CD4-positive, CD25-positive, alpha-beta regulatory T cell (primary cell): ENCODE results near the gene CMTM8. TPM values are rescaled to one million over a fixed set of nuclear protein-coding genes. Genes with fewer than 3 reads are reported as not detected.

Source experiments
- ATAC-seq, 2 donors: fragments of 150-1000 bp; cut with Tn5 transposase; one replicate each; pipeline ENCODE4 v1.10.0; 2021; ENCODE audit warnings: low read depth in 2 of 2, moderate number of reproducible peaks in 2 of 2, moderate library complexity in 1 of 2
- DNase-seq, 3 donors: peaks; one replicate each; pipeline versions ENCODE4 v3.0.0 to v3.0.0-alpha.2; 2012 to 2022; ENCODE audit warnings: mixed read lengths in 1 of 3
- H3K27ac ChIP-seq: one replicate; pipeline ENCODE4 v1.7.0; 2013; ENCODE audit warnings: mild to moderate bottlenecking, low read length; ENCODE audit not compliant: insufficient read depth, poor library complexity, severe bottlenecking
- H3K27me3 ChIP-seq: one replicate; pipeline ENCODE4 v1.7.0; 2013; ENCODE audit warnings: low read length; ENCODE audit not compliant: control insufficient read depth, insufficient read depth
- H3K36me3 ChIP-seq: one replicate; pipeline ENCODE4 v1.7.0; 2013; ENCODE audit warnings: mild to moderate bottlenecking, low read length, moderate library complexity; ENCODE audit not compliant: control insufficient read depth, insufficient read depth
- H3K4me1 ChIP-seq: 2 replicates; pipeline ENCODE4 v1.7.0; 2013; ENCODE audit warnings: mild to moderate bottlenecking, low read length; ENCODE audit not compliant: insufficient read depth, control insufficient read depth, poor library complexity, severe bottlenecking
- H3K4me3 ChIP-seq: one replicate; pipeline ENCODE4 v1.7.0; 2013; ENCODE audit warnings: low read depth, mild to moderate bottlenecking, low read length, moderate library complexity
- H3K9me3 ChIP-seq, 2 experiments: 1 replicate in 1 of 2; 2 replicates in 1 of 2; pipeline ENCODE4 v1.7.0; 2013; ENCODE audit warnings: low read length in 2 of 2, mild to moderate bottlenecking in 1 of 2, moderate library complexity in 1 of 2; ENCODE audit not compliant: control insufficient read depth in 2 of 2
- H3K27ac Mint-ChIP-seq, 3 donors: one replicate each; pipeline ENCODE4 v1.8.0; 2020 to 2022; ENCODE audit warnings: mild to moderate bottlenecking in 3 of 3, mixed read lengths in 3 of 3, moderate library complexity in 2 of 3
- H3K27me3 Mint-ChIP-seq: one replicate; pipeline ENCODE4 v1.8.0; 2022; ENCODE audit warnings: mild to moderate bottlenecking, mixed read lengths
- H3K36me3 Mint-ChIP-seq: one replicate; pipeline ENCODE4 v1.8.0; 2020; ENCODE audit warnings: mixed read lengths
- H3K4me1 Mint-ChIP-seq, 4 donors: one replicate each; pipeline ENCODE4 v1.8.0; 2020 to 2022; ENCODE audit warnings: mixed read lengths in 4 of 4, mild to moderate bottlenecking in 1 of 4
- H3K4me3 Mint-ChIP-seq, 4 donors: one replicate each; pipeline ENCODE4 v1.8.0; 2020 to 2022; ENCODE audit warnings: mild to moderate bottlenecking in 4 of 4, mixed read lengths in 4 of 4, moderate library complexity in 3 of 4
- H3K9me3 Mint-ChIP-seq, 7 donors: one replicate each; pipeline ENCODE4 v1.8.0; 2020 to 2022; ENCODE audit warnings: mixed read lengths in 7 of 7, mild to moderate bottlenecking in 3 of 7, moderate library complexity in 2 of 7
- polyA plus RNA-seq, 4 donors: library from polyadenylated mRNA; unstranded; fragments of 300-500 nt; fragmentation: Illumina TruSeq; gene quantifications; one replicate each; pipeline ENCODE4 v1.2.3, GENCODE V29; 2021
- total RNA-seq: library from RNA; stranded (reverse); gene quantifications from one replicate; pipeline ENCODE4 v1.2.3, GENCODE V29; 2022

Gene CMTM8
- total and polyA plus RNA-seq, 5 donors from 2014 or later = 5.8 to 14.6 (median 13.1) TPM

- H3K27ac Mint-ChIP-seq = no peak overlapping the region
- H3K27ac ChIP-seq = no peak overlapping the region
Measured at GRCh38 chr3:32257042-32257441, 18.6 kb downstream of the CMTM8 start.

GRCh38 chr3:32257641-32258438 is 19.4 kb downstream of the CMTM8 start:
- Mint-ChIP-seq H3K27me3 (peaks cover 4% of the 10 kb centered on the region), H3K36me3 (peaks cover 7% of the 10 kb centered on the region), H3K27ac (peak overlapping the region in 1 of 3 donors; percentile 33), H3K9me3 (peaks cover 0 to 5% (median 4%) of the 10 kb centered on the region in 7 donors), H3K4me3 (peak overlapping the region in 2 of 4 donors; percentile 6 to 22), H3K4me1 (peaks cover 7 to 22% (median 15%) of the 10 kb centered on the region in 4 donors)
- H3K36me3 ChIP-seq = no peaks in the 10 kb centered on the region
- DNase-seq (no peak), ATAC-seq (peak in 1 of 2 donors; percentile 60)
- H3K9me3 ChIP-seq = no peaks in the 10 kb centered on the region
- H3K27me3 ChIP-seq = no peaks in the 10 kb centered on the region
- no peak overlapping the region for H3K4me3 ChIP-seq
- H3K4me1 ChIP-seq = peaks cover 4% of the 10 kb centered on the region
- H3K27ac ChIP-seq = no peak overlapping the region

More at GRCh38 chr3:32257042-32257441, 18.6 kb downstream of the CMTM8 start:
- no peaks in the 10 kb centered on the region for H3K27me3 ChIP-seq
- DNase-seq (no peak), ATAC-seq (no peak)
- Mint-ChIP-seq H3K27me3 (peaks cover 4% of the 10 kb centered on the region), H3K9me3 (peaks cover 0 to 5% (median 4%) of the 10 kb centered on the region in 7 donors), H3K36me3 (peaks cover 7% of the 10 kb centered on the region), H3K4me1 (peaks cover 7 to 22% (median 15%) of the 10 kb centered on the region in 4 donors), H3K4me3 (no peak overlapping the region)
- no peaks in the 10 kb centered on the region for H3K9me3 ChIP-seq
- H3K4me1 ChIP-seq = peaks cover 4% of the 10 kb centered on the region
- no peak overlapping the region for H3K4me3 ChIP-seq
- H3K36me3 ChIP-seq = no peaks in the 10 kb centered on the region

GRCh38 chr3:32258869-32259268 is 20.4 kb downstream of the CMTM8 start:
- H3K4me1 ChIP-seq = peaks cover 4% of the 10 kb centered on the region
- Mint-ChIP-seq H3K4me1 (peaks cover 7 to 22% (median 15%) of the 10 kb centered on the region in 4 donors), H3K9me3 (peaks cover 0 to 5% (median 4%) of the 10 kb centered on the region in 7 donors), H3K4me3 (no peak overlapping the region), H3K27me3 (peaks cover 4% of the 10 kb centered on the region), H3K27ac (no peak overlapping the region), H3K36me3 (peaks cover 7% of the 10 kb centered on the region)
- H3K27me3 ChIP-seq = no peaks in the 10 kb centered on the region
- no peak overlapping the region for H3K27ac ChIP-seq
- DNase-seq = no peak
- H3K36me3 ChIP-seq = no peaks in the 10 kb centered on the region
- no peak overlapping the region for H3K4me3 ChIP-seq
- no peak for ATAC-seq
- H3K9me3 ChIP-seq = no peaks in the 10 kb centered on the region

- Histone ChIP-seq H3K4me3 (no peak overlapping the region), H3K27ac (no peak overlapping the region), H3K36me3 (no peaks in the 10 kb centered on the region), H3K4me1 (peaks cover 4% of the 10 kb centered on the region), H3K27me3 (no peaks in the 10 kb centered on the region), H3K9me3 (no peaks in the 10 kb centered on the region)
- no peak for ATAC-seq
- Mint-ChIP-seq H3K9me3 (no peaks in the 10 kb centered on the region), H3K4me1 (peaks cover 0 to 22% (median 16%) of the 10 kb centered on the region in 4 donors), H3K4me3 (no peak overlapping the region), H3K27me3 (peaks cover 4% of the 10 kb centered on the region), H3K27ac (peak overlapping the region in 1 of 3 donors; percentile 36), H3K36me3 (peaks cover 12% of the 10 kb centered on the region)
- DNase-seq = no peak
Measured at GRCh38 chr3:32261545-32261944, 23.1 kb downstream of the CMTM8 start.

- ATAC-seq (no peak), DNase-seq (no peak)
- Histone ChIP-seq H3K27ac (no peak overlapping the region), H3K4me1 (peaks cover 4% of the 10 kb centered on the region), H3K9me3 (no peaks in the 10 kb centered on the region), H3K36me3 (no peaks in the 10 kb centered on the region), H3K27me3 (no peaks in the 10 kb centered on the region), H3K4me3 (no peak overlapping the region)
- Mint-ChIP-seq H3K27me3 (peaks cover 4% of the 10 kb centered on the region), H3K36me3 (peaks cover 12% of the 10 kb centered on the region), H3K27ac (no peak overlapping the region), H3K4me3 (no peak overlapping the region), H3K9me3 (no peaks in the 10 kb centered on the region), H3K4me1 (peaks cover 0 to 16% (median 12%) of the 10 kb centered on the region in 4 donors)
Measured at GRCh38 chr3:32262201-32262600, 23.7 kb downstream of the CMTM8 start.

GRCh38 chr3:32274306-32274705 is 35.8 kb downstream of the CMTM8 start:
- H3K27ac ChIP-seq = no peak overlapping the region
- Mint-ChIP-seq H3K27me3 (peaks cover 5% of the 10 kb centered on the region), H3K4me3 (no peak overlapping the region), H3K27ac (no peak overlapping the region), H3K36me3 (no peaks in the 10 kb centered on the region), H3K9me3 (peaks cover 0 to 5% (median 0%) of the 10 kb centered on the region in 7 donors), H3K4me1 (peaks cover 5 to 22% (median 11%) of the 10 kb centered on the region in 4 donors)
- H3K4me1 ChIP-seq = no peaks in the 10 kb centered on the region
- no peaks in the 10 kb centered on the region for H3K36me3 ChIP-seq
- DNase-seq = no peak
- H3K4me3 ChIP-seq = no peak overlapping the region
- no peak for ATAC-seq
- no peaks in the 10 kb centered on the region for H3K27me3 ChIP-seq
- H3K9me3 ChIP-seq = no peaks in the 10 kb centered on the region

GRCh38 chr3:32275506-32275905 is 37.0 kb downstream of the CMTM8 start:
- no peak for DNase-seq
- Mint-ChIP-seq H3K36me3 (no peaks in the 10 kb centered on the region), H3K27ac (peak overlapping the region in 1 of 3 donors; percentile 58), H3K9me3 (peaks cover 0 to 5% (median 0%) of the 10 kb centered on the region in 7 donors), H3K4me1 (peaks cover 5 to 24% (median 11%) of the 10 kb centered on the region in 4 donors), H3K4me3 (no peak overlapping the region), H3K27me3 (peaks cover 5% of the 10 kb centered on the region)
- Histone ChIP-seq H3K27me3 (no peaks in the 10 kb centered on the region), H3K4me1 (no peaks in the 10 kb centered on the region), H3K4me3 (no peak overlapping the region), H3K27ac (no peak overlapping the region), H3K36me3 (no peaks in the 10 kb centered on the region), H3K9me3 (no peaks in the 10 kb centered on the region)
- ATAC-seq = no peak
